GM12891 (cell line): ENCODE data around the gene PHEX.

Source experiments
- PAX5 ChIP-seq: IDR thresholded peaks from 2 replicates; pipeline ENCODE4 v1.6.1; 2011; ENCODE audit warnings: low read length, moderate library complexity, mild to moderate bottlenecking; ENCODE audit not compliant: insufficient read depth, severe bottlenecking
- POLR2A ChIP-seq: IDR thresholded peaks from 2 replicates; pipeline ENCODE4 v1.6.1; 2011; ENCODE audit warnings: low read depth, low read length, control low read depth
- POLR2AphosphoS5 ChIP-seq: IDR thresholded peaks from 2 replicates; pipeline ENCODE4 v1.6.1; 2011; ENCODE audit warnings: low read depth, low read length, control low read depth
- POU2F2 ChIP-seq: IDR thresholded peaks from 2 replicates; pipeline ENCODE4 v1.6.1; 2011; ENCODE audit warnings: low read depth, mild to moderate bottlenecking, control low read depth, low read length, moderate library complexity
- TAF1 ChIP-seq: IDR thresholded peaks from 2 replicates; pipeline ENCODE4 v1.6.1; 2011; ENCODE audit warnings: low read depth, low read length, control low read depth

- TF ChIP-seq TAF1 = no peak
- no peak for TF ChIP-seq POLR2AphosphoS5
- TF ChIP-seq PAX5 = no peak
- TF ChIP-seq POLR2A = no peak
- no peak for TF ChIP-seq POU2F2
These were observed 5.9 kb downstream of the PHEX start for GRCh38 chrX:22037911-22038537.
